ENCODE results near the gene PLEKHM3. TPM values are rescaled to one million over a fixed set of nuclear protein-coding genes. Genes with fewer than 3 reads are reported as not detected.

The PLEKHM3 gene
- total RNA-seq, 2 donors from 2014 or later: 8.8 to 9.2 TPM

Other genes starting within 250 kb of the PLEKHM3 start
- not detected for gene CRYGD, start 99.0 kb upstream of the PLEKHM3 start, total RNA-seq
- not detected for gene CRYGC, start 104.3 kb upstream of the PLEKHM3 start, total RNA-seq
- not detected for gene CRYGB, start 120.6 kb upstream of the PLEKHM3 start, total RNA-seq
- not detected for gene CRYGA, start 138.1 kb upstream of the PLEKHM3 start, total RNA-seq
- not detected for gene C2orf80, start 164.5 kb upstream of the PLEKHM3 start, total RNA-seq
- 10 to 100 TPM; 18.6 to 21.4 TPM for gene IDH1, start 229.5 kb upstream of the PLEKHM3 start, total RNA-seq
- 10 to 100 TPM; 28.8 to 29.7 TPM for gene PIKFYVE, start 240.7 kb upstream of the PLEKHM3 start, total RNA-seq

Measured in activated T-cell treated with anti-CD3 and anti-CD28 coated beads, Interleukin-2, amount 50 U/mL, for 72 hours (primary cell).